Mucosa of stomach (tissue), 1 donor: ENCODE measurements around the gene SPO11.
"Not testable (repeated sequence)": the region's sequence is repeated elsewhere in the genome, so short reads cannot be mapped to it uniquely, and the experiment has no call there.

Source experiments
- H3K27me3 ChIP-seq: one replicate; pipeline ENCODE4 v1.7.0; 2013; ENCODE audit warnings: mild to moderate bottlenecking, low read length; ENCODE audit not compliant: control insufficient read depth, insufficient read depth
- H3K36me3 ChIP-seq: one replicate; pipeline ENCODE4 v1.7.0; 2013; ENCODE audit warnings: low read length; ENCODE audit not compliant: control insufficient read depth, insufficient read depth
- H3K4me1 ChIP-seq: one replicate; pipeline ENCODE4 v1.7.0; 2013; ENCODE audit warnings: mild to moderate bottlenecking, low read length; ENCODE audit not compliant: control insufficient read depth, insufficient read depth
- H3K4me3 ChIP-seq: one replicate; pipeline ENCODE4 v1.7.0; 2013; ENCODE audit warnings: low read length
- H3K9ac ChIP-seq: one replicate; pipeline ENCODE4 v1.7.0; 2013; ENCODE audit warnings: mild to moderate bottlenecking, low read length, moderate library complexity
- H3K9me3 ChIP-seq: one replicate; pipeline ENCODE4 v1.7.0; 2013; ENCODE audit warnings: mild to moderate bottlenecking, low read length, moderate library complexity; ENCODE audit not compliant: control insufficient read depth
- donor health status: Pancreatic carcinoma.

SPO11 gene

GRCh38 chr20:57326667-57327455 is 2.7 kb upstream of the SPO11 start:
- peaks cover 5% of the 10 kb centered on the region for H3K27me3 ChIP-seq

GRCh38 chr20:57327820-57328219 is 1.8 kb upstream of the SPO11 start:
- Histone ChIP-seq H3K4me1 (no peaks in the 10 kb centered on the region), H3K27me3 (peaks cover 5% of the 10 kb centered on the region), H3K36me3 (no peaks in the 10 kb centered on the region)

More at GRCh38 chr20:57326667-57327455, 2.7 kb upstream of the SPO11 start:
- Histone ChIP-seq H3K9ac (no peak overlapping the region), H3K4me3 (no peak overlapping the region), H3K9me3 (no peaks in the 10 kb centered on the region), H3K4me1 (no peaks in the 10 kb centered on the region), H3K36me3 (no peaks in the 10 kb centered on the region)

GRCh38 chr20:57330998-57331397 is 1.4 kb downstream of the SPO11 start:
- Histone ChIP-seq H3K27me3 (peaks cover 5% of the 10 kb centered on the region), H3K4me1 (no peaks in the 10 kb centered on the region), H3K9me3 (no peaks in the 10 kb centered on the region), H3K9ac (no peak overlapping the region), H3K36me3 (no peaks in the 10 kb centered on the region), H3K4me3 (no peak overlapping the region)

More at GRCh38 chr20:57327820-57328219, 1.8 kb upstream of the SPO11 start:
- no peak overlapping the region for H3K4me3 ChIP-seq
- H3K9ac ChIP-seq: no peak overlapping the region
- H3K9me3 ChIP-seq: no peaks in the 10 kb centered on the region

GRCh38 chr20:57332105-57333089 is 2.8 kb downstream of the SPO11 start:
- no peaks in the 10 kb centered on the region for H3K36me3 ChIP-seq
- H3K27me3 ChIP-seq: peaks cover 5% of the 10 kb centered on the region
- no peaks in the 10 kb centered on the region for H3K4me1 ChIP-seq
- no peak overlapping the region for H3K4me3 ChIP-seq
- H3K9ac ChIP-seq: no peak overlapping the region
- no peaks in the 10 kb centered on the region for H3K9me3 ChIP-seq

GRCh38 chr20:57335392-57335791 is 5.8 kb downstream of the SPO11 start:
- H3K36me3 ChIP-seq: no peaks in the 10 kb centered on the region
- H3K4me3 ChIP-seq: no peak overlapping the region
- no peaks in the 10 kb centered on the region for H3K27me3 ChIP-seq
- no peaks in the 10 kb centered on the region for H3K9me3 ChIP-seq
- no peaks in the 10 kb centered on the region for H3K4me1 ChIP-seq
- no peak overlapping the region for H3K9ac ChIP-seq

GRCh38 chr20:57341663-57342062 is 12.1 kb downstream of the SPO11 start:
- Histone ChIP-seq H3K4me1 (no peaks in the 10 kb centered on the region), H3K9ac (no peak overlapping the region), H3K36me3 (no peaks in the 10 kb centered on the region), H3K9me3 (no peaks in the 10 kb centered on the region), H3K4me3 (no peak overlapping the region), H3K27me3 (no peaks in the 10 kb centered on the region)

GRCh38 chr20:57342829-57343228 is 13.2 kb downstream of the SPO11 start:
- Histone ChIP-seq H3K4me1 (no peaks in the 10 kb centered on the region), H3K36me3 (no peaks in the 10 kb centered on the region), H3K9ac (no peak overlapping the region), H3K27me3 (no peaks in the 10 kb centered on the region), H3K4me3 (no peak overlapping the region), H3K9me3 (no peaks in the 10 kb centered on the region)

- Histone ChIP-seq H3K4me1 (no peaks in the 10 kb centered on the region), H3K36me3 (no peaks in the 10 kb centered on the region), H3K4me3 (no peak overlapping the region), H3K9me3 (no peaks in the 10 kb centered on the region), H3K27me3 (no peaks in the 10 kb centered on the region), H3K9ac (no peak overlapping the region)
These were observed 16.9 kb downstream of the SPO11 start for GRCh38 chr20:57346477-57346876.

- no peak overlapping the region for H3K4me3 ChIP-seq
These were observed 17.8 kb downstream of the SPO11 start for GRCh38 chr20:57347393-57347792.

GRCh38 chr20:57348200-57348921 is 18.8 kb downstream of the SPO11 start:
- H3K27me3 ChIP-seq, H3K9me3 ChIP-seq, H3K36me3 ChIP-seq, H3K4me3 ChIP-seq, H3K9ac ChIP-seq: not testable (repeated sequence)
- H3K4me1 ChIP-seq: peaks cover 10% of the 10 kb centered on the region

More at GRCh38 chr20:57347393-57347792, 17.8 kb downstream of the SPO11 start:
- peaks cover 8% of the 10 kb centered on the region for H3K4me1 ChIP-seq
- H3K9me3 ChIP-seq: no peaks in the 10 kb centered on the region
- H3K27me3 ChIP-seq: no peaks in the 10 kb centered on the region
- H3K36me3 ChIP-seq: no peaks in the 10 kb centered on the region
- H3K9ac ChIP-seq: no peak overlapping the region

GRCh38 chr20:57348922-57349574 is 19.4 kb downstream of the SPO11 start:
- not testable (repeated sequence) for H3K4me3 ChIP-seq, H3K9ac ChIP-seq, H3K36me3 ChIP-seq, H3K9me3 ChIP-seq, H3K27me3 ChIP-seq
- H3K4me1 ChIP-seq: peaks cover 10% of the 10 kb centered on the region
